IgD-negative memory B cell (primary cell): ENCODE measurements around the gene CHL1. TPM values are rescaled to one million over a fixed set of nuclear protein-coding genes. Genes with fewer than 3 reads are reported as not detected.

Source experiments
- H3K27ac Mint-ChIP-seq, 3 donors: one replicate each; pipeline ENCODE4 v1.8.0; 2020 to 2022; ENCODE audit warnings: mild to moderate bottlenecking in 3 of 3, mixed read lengths in 3 of 3, moderate library complexity in 1 of 3
- H3K27me3 Mint-ChIP-seq: one replicate; pipeline ENCODE4 v1.8.0; 2021; ENCODE audit warnings: mixed read lengths
- H3K36me3 Mint-ChIP-seq: one replicate; pipeline ENCODE4 v1.8.0; 2020; ENCODE audit warnings: mild to moderate bottlenecking, mixed read lengths
- H3K4me1 Mint-ChIP-seq, 3 donors: one replicate each; pipeline ENCODE4 v1.8.0; 2020 to 2022; ENCODE audit warnings: mixed read lengths in 3 of 3, mild to moderate bottlenecking in 1 of 3
- H3K4me3 Mint-ChIP-seq, 4 donors: one replicate each; pipeline ENCODE4 v1.8.0; 2020 to 2022; ENCODE audit warnings: mild to moderate bottlenecking in 4 of 4, mixed read lengths in 4 of 4, moderate library complexity in 3 of 4
- H3K9me3 Mint-ChIP-seq, 3 donors: one replicate each; pipeline ENCODE4 v1.8.0; 2020 to 2021; ENCODE audit warnings: mixed read lengths in 3 of 3, mild to moderate bottlenecking in 1 of 3
- polyA plus RNA-seq: library from polyadenylated mRNA; unstranded; fragments of 300-500 nt; fragmentation: Illumina TruSeq; gene quantifications from one replicate; pipeline ENCODE4 v1.2.3, GENCODE V29; 2021

CHL1 gene
- polyA plus RNA-seq, 1 donor from 2014 or later: 4.1 TPM

- Mint-ChIP-seq H3K4me3 (no peak overlapping the region), H3K4me1 (peaks cover 3 to 9% (median 4%) of the 10 kb centered on the region in 3 donors), H3K27ac (no peak overlapping the region), H3K9me3 (peaks cover 0 to 17% (median 11%) of the 10 kb centered on the region in 3 donors), H3K27me3 (no peaks in the 10 kb centered on the region), H3K36me3 (peaks cover 2% of the 10 kb centered on the region)
Observed at GRCh38 chr3:284322-284721, 87.8 kb downstream of the CHL1 start.

- Mint-ChIP-seq H3K27ac (peak overlapping the region in 1 of 3 donors; percentile 71), H3K4me3 (no peak overlapping the region), H3K4me1 (peaks cover 12 to 26% (median 23%) of the 10 kb centered on the region in 3 donors), H3K36me3 (no peaks in the 10 kb centered on the region), H3K9me3 (peaks cover 0 to 7% (median 2%) of the 10 kb centered on the region in 3 donors), H3K27me3 (no peaks in the 10 kb centered on the region)
Observed at GRCh38 chr3:288417-288816, 91.9 kb downstream of the CHL1 start.

GRCh38 chr3:291028-291427 lies 94.5 kb downstream of the CHL1 start:
- peaks cover 16 to 26% (median 23%) of the 10 kb centered on the region in 3 donors for H3K4me1 Mint-ChIP-seq
- no peaks in the 10 kb centered on the region for H3K27me3 Mint-ChIP-seq
- H3K36me3 Mint-ChIP-seq: no peaks in the 10 kb centered on the region
- peaks cover 0 to 4% (median 0%) of the 10 kb centered on the region in 3 donors for H3K9me3 Mint-ChIP-seq
- peak overlapping the region in 2 of 3 donors; percentile 19 to 45 for H3K27ac Mint-ChIP-seq
- no peak overlapping the region for H3K4me3 Mint-ChIP-seq

GRCh38 chr3:291646-292436 lies 95.3 kb downstream of the CHL1 start:
- no peaks in the 10 kb centered on the region for H3K27me3 Mint-ChIP-seq
- H3K9me3 Mint-ChIP-seq: peaks cover 0 to 4% (median 0%) of the 10 kb centered on the region in 3 donors
- peak overlapping the region in 1 of 3 donors; percentile 19 for H3K27ac Mint-ChIP-seq
- peaks cover 21 to 31% (median 23%) of the 10 kb centered on the region in 3 donors for H3K4me1 Mint-ChIP-seq
- H3K4me3 Mint-ChIP-seq: peak overlapping the region in 1 of 4 donors; percentile 45
- H3K36me3 Mint-ChIP-seq: no peaks in the 10 kb centered on the region

GRCh38 chr3:294096-294495 lies 97.5 kb downstream of the CHL1 start:
- no peak overlapping the region for H3K4me3 Mint-ChIP-seq
- peaks cover 0 to 4% (median 0%) of the 10 kb centered on the region in 3 donors for H3K9me3 Mint-ChIP-seq
- no peak overlapping the region for H3K27ac Mint-ChIP-seq
- H3K27me3 Mint-ChIP-seq: no peaks in the 10 kb centered on the region
- H3K36me3 Mint-ChIP-seq: no peaks in the 10 kb centered on the region
- H3K4me1 Mint-ChIP-seq: peaks cover 28 to 38% (median 30%) of the 10 kb centered on the region in 3 donors

GRCh38 chr3:294581-294980 lies 98.0 kb downstream of the CHL1 start:
- H3K27ac Mint-ChIP-seq: no peak overlapping the region
- H3K36me3 Mint-ChIP-seq: no peaks in the 10 kb centered on the region
- peaks cover 0 to 4% (median 0%) of the 10 kb centered on the region in 3 donors for H3K9me3 Mint-ChIP-seq
- H3K4me1 Mint-ChIP-seq: peaks cover 28 to 39% (median 31%) of the 10 kb centered on the region in 3 donors
- no peaks in the 10 kb centered on the region for H3K27me3 Mint-ChIP-seq
- no peak overlapping the region for H3K4me3 Mint-ChIP-seq

GRCh38 chr3:295166-295565 lies 98.6 kb downstream of the CHL1 start:
- Mint-ChIP-seq H3K4me1 (peaks cover 24 to 36% (median 32%) of the 10 kb centered on the region in 3 donors), H3K36me3 (no peaks in the 10 kb centered on the region), H3K9me3 (peaks cover 0 to 4% (median 0%) of the 10 kb centered on the region in 3 donors)

DNA sequence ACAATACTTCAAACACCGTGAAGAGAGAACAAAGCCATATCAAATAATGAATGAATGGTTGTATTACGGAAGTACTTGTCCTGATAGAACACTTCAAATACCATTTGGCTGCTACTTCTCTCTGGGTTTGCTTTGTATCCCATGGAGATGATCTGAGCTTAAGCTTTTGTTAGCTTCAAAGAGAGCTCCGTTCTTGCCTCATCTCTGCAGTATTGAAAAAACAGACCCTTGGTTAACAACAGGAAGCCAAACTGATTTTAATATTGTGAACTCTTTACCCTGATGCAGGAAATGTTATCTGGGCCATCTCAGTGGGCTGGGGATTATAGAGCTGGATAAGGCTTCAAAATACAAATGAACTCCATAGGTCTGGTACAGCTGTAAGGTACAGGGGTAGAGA lies 101.0 kb downstream of the CHL1 start:
- Mint-ChIP-seq H3K4me1 (peaks cover 11 to 27% (median 26%) of the 10 kb centered on the region in 3 donors), H3K9me3 (peaks cover 0 to 4% (median 0%) of the 10 kb centered on the region in 3 donors), H3K36me3 (no peaks in the 10 kb centered on the region), H3K27ac (peak overlapping the region in 2 of 3 donors; percentile 3 to 54), H3K4me3 (peak overlapping the region in 2 of 4 donors; percentile 52 to 75), H3K27me3 (no peaks in the 10 kb centered on the region)

More at GRCh38 chr3:295166-295565, 98.6 kb downstream of the CHL1 start:
- Mint-ChIP-seq H3K27ac (no peak overlapping the region), H3K4me3 (peak overlapping the region in 1 of 4 donors; percentile 43), H3K27me3 (no peaks in the 10 kb centered on the region)

- Mint-ChIP-seq H3K9me3 (peaks cover 0 to 2% (median 0%) of the 10 kb centered on the region in 3 donors), H3K4me1 (peaks cover 11 to 24% (median 24%) of the 10 kb centered on the region in 3 donors), H3K4me3 (peak overlapping the region in 1 of 4 donors; percentile 14), H3K27ac (no peak overlapping the region), H3K36me3 (no peaks in the 10 kb centered on the region), H3K27me3 (no peaks in the 10 kb centered on the region)
Observed at GRCh38 chr3:299590-300301, 103.2 kb downstream of the CHL1 start.

- Mint-ChIP-seq H3K27ac (no peak overlapping the region), H3K27me3 (no peaks in the 10 kb centered on the region), H3K4me1 (peaks cover 0 to 4% (median 0%) of the 10 kb centered on the region in 3 donors), H3K4me3 (no peak overlapping the region), H3K9me3 (peaks cover 0 to 2% (median 0%) of the 10 kb centered on the region in 3 donors), H3K36me3 (no peaks in the 10 kb centered on the region)
Observed at GRCh38 chr3:307182-307581, 110.6 kb downstream of the CHL1 start.

- Mint-ChIP-seq H3K4me3 (peak overlapping the region in 2 of 4 donors; percentile 34 to 85), H3K27ac (peak overlapping the region in 2 of 3 donors; percentile 12 to 69), H3K36me3 (no peaks in the 10 kb centered on the region), H3K9me3 (peaks cover 0 to 2% (median 0%) of the 10 kb centered on the region in 3 donors), H3K4me1 (peaks cover 0 to 4% (median 0%) of the 10 kb centered on the region in 3 donors), H3K27me3 (no peaks in the 10 kb centered on the region)
Observed at GRCh38 chr3:308597-309321, 112.2 kb downstream of the CHL1 start.

GRCh38 chr3:312160-312733 lies 115.7 kb downstream of the CHL1 start:
- Mint-ChIP-seq H3K27ac (no peak overlapping the region), H3K36me3 (no peaks in the 10 kb centered on the region), H3K4me1 (peaks cover 0 to 4% (median 0%) of the 10 kb centered on the region in 3 donors), H3K9me3 (peaks cover 0 to 5% (median 2%) of the 10 kb centered on the region in 3 donors), H3K27me3 (no peaks in the 10 kb centered on the region), H3K4me3 (no peak overlapping the region)

DNA sequence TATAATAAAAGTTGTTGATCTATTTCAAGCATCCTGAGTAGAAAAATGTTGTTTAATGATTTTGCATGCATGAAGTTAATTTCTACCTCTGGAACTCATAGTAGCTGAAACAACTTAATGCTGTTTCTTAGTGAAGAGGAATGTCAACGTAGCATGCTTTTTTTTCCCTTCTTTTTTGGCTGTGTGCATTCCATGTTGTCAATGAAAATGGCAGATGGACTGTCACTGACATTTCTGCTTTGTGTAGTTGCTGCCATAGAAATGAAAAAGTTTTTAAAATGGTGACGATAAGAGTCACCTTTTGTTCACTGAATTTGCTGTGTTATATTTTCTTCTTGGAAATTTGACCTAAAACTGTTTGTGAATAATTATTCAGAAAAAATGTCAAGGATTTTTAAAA lies 116.3 kb downstream of the CHL1 start:
- Mint-ChIP-seq H3K27ac (no peak overlapping the region), H3K4me1 (peaks cover 0 to 4% (median 0%) of the 10 kb centered on the region in 3 donors), H3K27me3 (no peaks in the 10 kb centered on the region), H3K9me3 (peaks cover 0 to 5% (median 2%) of the 10 kb centered on the region in 3 donors), H3K36me3 (no peaks in the 10 kb centered on the region), H3K4me3 (no peak overlapping the region)

- Mint-ChIP-seq H3K4me1 (no peaks in the 10 kb centered on the region), H3K27me3 (no peaks in the 10 kb centered on the region), H3K36me3 (no peaks in the 10 kb centered on the region), H3K27ac (no peak overlapping the region), H3K9me3 (peaks cover 0 to 3% (median 2%) of the 10 kb centered on the region in 3 donors), H3K4me3 (no peak overlapping the region)
Observed at GRCh38 chr3:317012-317411, 120.4 kb downstream of the CHL1 start.
